Peyer's patch (tissue), 4 donors: ENCODE data around the gene AGFG2. TPM values are rescaled to one million over a fixed set of nuclear protein-coding genes. Genes with fewer than 3 reads are reported as not detected.

ENCODE experiments used
- DNase-seq, 3 donors: peaks; one replicate each; pipeline ENCODE4 v3.0.0-alpha.2; 2017 to 2019
- H3K27ac ChIP-seq, 4 donors: fragments of 200-600 bp; sonication (generic); one replicate each; pipeline ENCODE4 v1.5.1; 2016 to 2019
- H3K27me3 ChIP-seq, 2 donors: fragments of 200-600 bp; sonication (generic); one replicate each; pipeline ENCODE4 v1.5.1; 2019
- H3K36me3 ChIP-seq, 3 donors: fragments of 200-600 bp; sonication (generic); one replicate each; pipeline ENCODE4 v1.5.1; 2016 to 2019
- H3K4me1 ChIP-seq, 4 donors: fragments of 200-600 bp; sonication (generic); one replicate each; pipeline ENCODE4 v1.5.1; 2016 to 2019
- H3K4me3 ChIP-seq, 4 donors: fragments of 200-600 bp; sonication (generic); 1 replicate in 3 of 4; 2 replicates in 1 of 4; pipeline ENCODE4 v1.5.1; 2016 to 2019; ENCODE audit warnings: mild to moderate bottlenecking in 1 of 4
- H3K9me3 ChIP-seq, 4 donors: fragments of 200-600 bp; sonication (generic); one replicate each; pipeline ENCODE4 v1.5.1; 2016 to 2019; ENCODE audit warnings: mild to moderate bottlenecking in 1 of 4
- POLR2A ChIP-seq, 2 donors: fragments of 450-650 bp; IDR thresholded peaks; one replicate each; pipeline ENCODE4 v1.5.1; 2017; ENCODE audit warnings: antibody characterized with exemption in 2 of 2, mild to moderate bottlenecking in 2 of 2, moderate library complexity in 2 of 2
- total RNA-seq, 4 donors: library from RNA; depleted of rRNA; stranded (reverse); fragments of >200 nt; gene quantifications; one replicate each; pipeline ENCODE4 v1.1.0, GENCODE V29; 2016
- TF ChIP-seq, protein P1 (sequence below), 6 experiments: fragments of 450-650 bp in 4 of 6; fragments of 200-600 bp in 2 of 6; sonication (generic) in 1 of 6; IDR thresholded peaks; one replicate each; pipeline ENCODE4 v1.5.1; 2017 to 2019; ENCODE audit warnings: antibody characterized with exemption in 6 of 6, mild to moderate bottlenecking in 3 of 6, moderate library complexity in 1 of 6

AGFG2 gene
- total RNA-seq, 4 donors from 2014 or later = 38.4 to 63.6 (median 49.9) TPM

GRCh38 chr7:100588438-100588837 lies 49.4 kb downstream of the AGFG2 start:
- H3K36me3 ChIP-seq = no peaks in the 10 kb centered on the region
- no peaks in the 10 kb centered on the region for H3K9me3 ChIP-seq
- H3K4me1 ChIP-seq = peaks cover 0 to 20% (median 2%) of the 10 kb centered on the region in 4 donors
- H3K27me3 ChIP-seq = no peaks in the 10 kb centered on the region
- no peak for DNase-seq
- H3K27ac ChIP-seq = no peak overlapping the region
- TF ChIP-seq, protein P1, sequence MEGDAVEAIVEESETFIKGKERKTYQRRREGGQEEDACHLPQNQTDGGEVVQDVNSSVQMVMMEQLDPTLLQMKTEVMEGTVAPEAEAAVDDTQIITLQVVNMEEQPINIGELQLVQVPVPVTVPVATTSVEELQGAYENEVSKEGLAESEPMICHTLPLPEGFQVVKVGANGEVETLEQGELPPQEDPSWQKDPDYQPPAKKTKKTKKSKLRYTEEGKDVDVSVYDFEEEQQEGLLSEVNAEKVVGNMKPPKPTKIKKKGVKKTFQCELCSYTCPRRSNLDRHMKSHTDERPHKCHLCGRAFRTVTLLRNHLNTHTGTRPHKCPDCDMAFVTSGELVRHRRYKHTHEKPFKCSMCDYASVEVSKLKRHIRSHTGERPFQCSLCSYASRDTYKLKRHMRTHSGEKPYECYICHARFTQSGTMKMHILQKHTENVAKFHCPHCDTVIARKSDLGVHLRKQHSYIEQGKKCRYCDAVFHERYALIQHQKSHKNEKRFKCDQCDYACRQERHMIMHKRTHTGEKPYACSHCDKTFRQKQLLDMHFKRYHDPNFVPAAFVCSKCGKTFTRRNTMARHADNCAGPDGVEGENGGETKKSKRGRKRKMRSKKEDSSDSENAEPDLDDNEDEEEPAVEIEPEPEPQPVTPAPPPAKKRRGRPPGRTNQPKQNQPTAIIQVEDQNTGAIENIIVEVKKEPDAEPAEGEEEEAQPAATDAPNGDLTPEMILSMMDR (IDR thresholded peaks at IDR 0.05) = peak in 5 of 6 experiments; percentile 35 to 55 (median 41)
- no peak for TF ChIP-seq POLR2A (IDR thresholded peaks at IDR 0.05)
- H3K4me3 ChIP-seq = no peak overlapping the region

DNA sequence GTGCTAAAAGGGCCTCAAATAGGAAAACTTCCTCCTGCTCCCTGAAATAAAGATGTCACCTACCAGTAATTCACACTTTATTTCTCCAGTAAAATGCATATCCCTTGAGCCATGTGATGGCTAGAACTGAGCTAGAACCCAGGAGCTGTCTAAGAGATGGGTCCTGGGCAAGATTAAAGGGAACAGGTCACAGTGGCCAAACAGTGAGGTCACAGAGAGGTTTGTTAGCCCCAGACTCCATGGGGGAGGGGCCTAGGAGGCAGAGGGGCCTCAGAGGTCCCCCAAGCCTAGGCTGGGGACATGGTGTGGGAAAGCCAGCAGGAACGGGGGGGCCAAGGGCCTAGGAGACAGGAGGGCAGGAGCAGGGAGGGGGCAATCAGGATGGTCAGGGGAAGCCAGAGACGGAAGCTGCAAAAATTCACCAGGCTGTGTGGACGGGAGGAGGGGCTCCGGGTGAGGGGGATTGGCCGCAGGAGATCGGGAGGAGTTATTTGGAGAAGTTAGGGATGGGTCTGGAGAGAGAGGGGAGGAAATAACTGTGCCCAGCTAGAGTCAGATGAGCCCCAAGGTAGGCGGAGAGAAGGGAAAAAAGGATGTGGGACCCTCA lies 50.4 kb downstream of the AGFG2 start:
- H3K27me3 ChIP-seq = no peaks in the 10 kb centered on the region
- H3K4me3 ChIP-seq = no peak overlapping the region
- H3K27ac ChIP-seq = peak overlapping the region in 1 of 4 donors; percentile 2
- TF ChIP-seq, protein P1 (IDR thresholded peaks at IDR 0.05) = no peak
- TF ChIP-seq POLR2A (IDR thresholded peaks at IDR 0.05) = no peak
- H3K36me3 ChIP-seq = no peaks in the 10 kb centered on the region
- no peak for DNase-seq
- peaks cover 0 to 10% (median under 1%) of the 10 kb centered on the region in 4 donors for H3K4me1 ChIP-seq
- no peaks in the 10 kb centered on the region for H3K9me3 ChIP-seq

- H3K27ac ChIP-seq = peak overlapping the region in 2 of 4 donors; percentile 2 to 15
- H3K36me3 ChIP-seq = no peaks in the 10 kb centered on the region
- H3K4me1 ChIP-seq = peaks cover 0 to 4% (median 0%) of the 10 kb centered on the region in 4 donors
- peak overlapping the region in 1 of 4 donors; percentile 1 for H3K4me3 ChIP-seq
- DNase-seq = no peak
- TF ChIP-seq, protein P1 (IDR thresholded peaks at IDR 0.05) = no peak
- no peak for TF ChIP-seq POLR2A (IDR thresholded peaks at IDR 0.05)
- H3K9me3 ChIP-seq = no peaks in the 10 kb centered on the region
- H3K27me3 ChIP-seq = no peaks in the 10 kb centered on the region
Measured at GRCh38 chr7:100590077-100590737, 51.2 kb downstream of the AGFG2 start.

DNA sequence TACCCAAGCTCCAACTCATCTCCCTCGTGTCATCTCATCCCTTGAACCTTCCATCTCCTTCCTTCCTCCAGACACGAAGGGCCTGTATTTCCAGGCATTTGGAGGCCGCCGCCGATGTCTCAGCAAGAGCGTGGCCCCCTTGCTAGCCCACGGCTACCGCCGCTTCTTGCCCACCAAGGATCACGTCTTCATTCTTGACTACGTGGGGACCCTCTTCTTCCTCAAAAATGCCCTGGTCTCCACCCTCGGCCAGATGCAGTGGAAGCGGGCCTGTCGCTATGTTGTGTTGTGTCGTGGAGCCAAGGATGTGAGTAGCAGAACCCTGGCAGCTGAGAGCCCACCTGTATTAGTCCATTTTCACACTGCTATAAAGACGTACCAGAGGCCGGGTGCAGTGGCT lies 52.6 kb downstream of the AGFG2 start:
- no peaks in the 10 kb centered on the region for H3K36me3 ChIP-seq
- no peaks in the 10 kb centered on the region for H3K27me3 ChIP-seq
- H3K27ac ChIP-seq = no peak overlapping the region
- H3K9me3 ChIP-seq = no peaks in the 10 kb centered on the region
- H3K4me3 ChIP-seq = no peak overlapping the region
- DNase-seq = no peak
- TF ChIP-seq, protein P1 (IDR thresholded peaks at IDR 0.05) = no peak
- TF ChIP-seq POLR2A (IDR thresholded peaks at IDR 0.05) = no peak
- peaks cover 0 to 4% (median 0%) of the 10 kb centered on the region in 4 donors for H3K4me1 ChIP-seq

GRCh38 chr7:100595188-100595587 lies 56.2 kb downstream of the AGFG2 start:
- Histone ChIP-seq H3K36me3 (no peaks in the 10 kb centered on the region), H3K9me3 (no peaks in the 10 kb centered on the region), H3K27me3 (no peaks in the 10 kb centered on the region), H3K27ac (no peak overlapping the region), H3K4me3 (no peak overlapping the region), H3K4me1 (no peaks in the 10 kb centered on the region)
- TF ChIP-seq, protein P1 (IDR thresholded peaks at IDR 0.05) = no peak
- no peak for TF ChIP-seq POLR2A (IDR thresholded peaks at IDR 0.05)
- no peak for DNase-seq
